H4 (cell line): ENCODE data around the gene C1orf185. TPM values are rescaled to one million over a fixed set of nuclear protein-coding genes. Genes with fewer than 3 reads are reported as not detected.
A peak's percentile ranks its signal among the peaks of the same experiment; 100 is the strongest.
"Not testable (repeated sequence)": the region's sequence is repeated elsewhere in the genome, so short reads cannot be mapped to it uniquely, and the experiment has no call there.

Source experiments
- DNase-seq: peaks from one replicate; pipeline ENCODE4 v3.0.0-alpha.2; 2015; ENCODE audit warnings: low spot score
- total RNA-seq: library from RNA; depleted of rRNA; stranded (reverse); fragments of >200 nt; shearing (Covaris generic); gene quantifications from 2 replicates; pipeline ENCODE4 v1.2.3, GENCODE V29; 2014; rRNA removed

The C1orf185 gene
- not detected in 2 replicates for total RNA-seq

DNA sequence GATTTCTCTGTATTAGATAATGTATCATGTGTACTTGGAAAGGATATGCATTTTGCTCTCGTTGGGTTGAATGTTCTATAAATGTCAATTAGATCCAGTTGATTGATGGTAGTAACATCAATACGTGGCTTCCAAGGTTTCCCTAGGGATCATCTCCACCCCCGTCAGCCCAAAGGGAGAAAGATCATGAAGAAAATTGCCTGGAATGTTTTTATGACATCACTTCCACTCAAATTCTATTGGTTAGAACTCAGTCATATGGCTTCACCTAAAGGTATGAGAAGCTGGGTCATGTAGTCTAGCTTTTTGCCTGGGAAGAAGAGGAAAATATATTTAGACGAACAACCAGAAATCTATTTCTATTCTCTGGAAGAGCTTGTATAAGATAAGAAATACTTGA lies at the start of gene C1orf185:
C1orf185 (plus strand) TSS at position 253 of the 400 bp plus-strand sequence; CDS start at position 259, 6 bp downstream.
- DNase-seq, result no peak

DNA sequence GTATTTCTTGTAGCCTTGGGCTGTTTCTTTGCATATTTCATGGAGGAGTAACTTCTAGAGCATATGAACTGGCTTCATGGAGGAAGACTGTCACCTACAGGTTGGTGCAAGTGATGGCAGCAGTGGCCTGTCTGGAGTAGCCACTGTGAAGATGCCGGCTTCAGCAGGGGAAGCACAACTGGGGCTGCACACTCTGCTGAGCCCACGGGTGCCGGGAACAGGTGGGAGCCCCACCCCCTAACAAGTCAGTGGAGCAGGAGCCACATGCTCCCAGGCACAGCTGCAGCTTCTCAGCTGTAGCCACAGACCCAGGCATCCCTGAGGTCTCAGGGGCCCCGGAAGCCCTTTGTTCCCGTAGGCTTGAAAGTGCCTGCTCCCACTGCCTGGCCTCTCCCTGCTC lies 43.2 kb upstream of the C1orf185 start:
- DNase-seq, result no peak

DNA sequence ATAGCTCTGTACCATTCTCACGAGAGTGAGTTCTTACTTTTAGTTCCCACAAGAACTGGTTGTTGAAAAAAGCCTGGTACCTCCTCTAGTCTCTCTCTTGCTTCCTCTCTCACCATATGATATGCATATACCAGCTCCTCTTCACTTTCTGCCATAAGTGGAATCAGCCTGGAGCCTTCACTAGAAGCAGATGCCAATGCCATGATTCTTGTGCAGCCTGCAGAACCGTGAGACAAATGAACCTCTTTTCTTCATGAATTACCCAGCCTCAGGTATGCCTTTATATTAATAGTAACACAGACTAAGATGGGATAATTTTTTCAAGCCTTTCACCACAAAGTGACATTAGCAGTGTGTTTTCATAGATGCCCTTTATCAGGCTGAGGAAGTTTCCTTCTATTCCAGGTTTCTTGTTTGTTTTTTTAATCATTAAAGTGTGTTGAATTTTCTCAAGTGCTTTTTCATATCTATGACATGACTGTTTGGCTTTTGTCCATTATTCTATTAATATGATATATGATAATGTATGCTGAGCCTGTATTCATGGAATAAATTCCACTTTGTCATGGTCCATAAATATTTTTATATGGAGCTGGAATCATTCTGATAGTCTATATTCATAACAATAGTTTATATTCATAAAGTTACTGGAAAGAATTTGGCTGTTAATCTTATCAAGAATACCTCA lies 40.7 kb upstream of the C1orf185 start:
- no peak for DNase-seq

DNA sequence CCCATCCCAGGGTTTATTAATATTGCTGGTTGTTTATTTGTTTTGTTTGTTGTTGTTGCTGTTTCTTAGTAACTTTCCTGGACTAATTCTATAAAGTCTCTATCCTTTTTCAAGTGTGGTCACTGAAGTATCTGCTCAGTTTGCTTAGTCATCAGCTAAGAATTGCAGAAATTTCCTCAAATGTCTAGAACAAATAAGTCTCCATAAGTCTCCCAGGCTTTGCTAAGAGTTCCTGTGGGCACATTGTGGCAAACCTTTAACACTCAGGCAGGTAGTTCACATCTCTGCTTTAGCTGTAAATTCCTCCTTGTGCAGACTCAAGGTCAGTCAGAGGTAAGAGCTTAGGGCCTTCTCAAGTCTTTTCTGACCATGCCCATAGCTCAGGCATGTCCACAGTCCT lies 38.9 kb upstream of the C1orf185 start:
- peak; percentile 78 for DNase-seq

DNA sequence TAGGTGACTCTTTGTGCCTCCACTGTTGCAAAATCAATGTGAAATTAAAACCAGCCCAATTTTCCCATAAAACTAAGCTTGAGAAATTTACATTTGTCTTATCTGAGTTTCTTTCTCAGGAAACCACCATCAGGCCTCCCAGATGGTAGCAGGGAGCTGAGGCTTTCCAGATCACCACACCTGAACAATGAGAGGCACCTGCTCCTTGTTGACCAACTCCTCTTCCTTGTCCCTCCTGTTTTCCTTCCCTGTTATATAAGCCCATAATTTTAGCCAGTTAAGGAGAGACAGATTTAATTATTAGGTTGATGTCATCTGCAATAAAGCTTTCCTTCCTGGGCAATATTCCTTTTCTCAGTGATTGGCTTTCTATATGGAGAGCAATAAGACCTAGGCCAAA lies 32.0 kb upstream of the C1orf185 start:
- DNase-seq, result no peak

DNA sequence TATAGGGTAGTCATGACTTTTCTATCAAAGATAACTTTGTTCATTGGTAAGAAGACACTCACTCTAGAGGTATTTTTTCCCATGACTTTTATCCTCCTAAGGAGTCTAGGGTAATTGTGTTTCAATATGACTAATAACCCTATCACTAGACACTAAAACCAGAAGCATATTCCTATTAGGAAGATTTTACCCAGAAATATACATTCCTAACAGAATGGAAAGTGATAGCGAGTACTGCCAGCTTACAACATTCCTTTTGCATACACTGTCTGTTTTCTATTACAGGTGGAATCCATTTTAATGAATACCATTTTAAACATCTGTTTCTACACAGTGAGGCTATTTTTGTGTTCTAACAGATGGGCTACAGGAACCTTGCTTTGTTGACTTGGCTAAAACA lies 31.4 kb upstream of the C1orf185 start:
- DNase-seq, result no peak

DNA sequence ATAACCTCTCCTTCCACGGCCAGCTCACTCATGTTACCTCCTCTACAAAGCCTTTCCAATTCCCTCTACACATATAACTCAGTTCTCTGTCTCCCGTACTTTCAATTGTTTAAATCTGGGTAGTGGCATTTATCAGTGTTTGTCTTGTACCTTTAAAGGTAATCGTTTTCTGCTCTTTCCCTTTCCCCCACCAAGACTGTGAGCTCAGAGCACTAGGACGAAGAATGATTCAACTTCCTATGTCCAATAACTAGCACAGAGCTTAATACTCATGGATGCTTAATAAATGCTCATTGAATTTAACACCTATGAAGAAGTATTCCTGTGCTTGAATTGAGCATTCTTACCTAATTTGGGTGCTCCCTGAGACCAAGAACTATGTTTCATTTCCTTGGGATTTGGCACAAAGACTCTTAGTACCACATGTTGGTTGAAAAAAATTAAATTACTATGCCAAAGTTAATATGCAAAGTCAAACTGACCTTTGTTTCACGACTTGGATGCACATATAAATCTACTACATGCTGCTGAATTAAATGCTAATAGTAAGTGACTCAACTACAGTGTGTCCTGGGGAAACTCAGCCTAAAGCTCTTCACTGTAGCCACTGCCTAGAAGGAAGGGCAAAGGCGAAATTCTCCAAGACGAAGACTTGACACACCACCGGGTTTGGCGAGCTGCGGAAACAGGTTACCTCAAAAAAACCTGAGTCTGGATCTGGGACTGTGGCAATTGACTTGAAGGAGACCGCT lies 30.6 kb upstream of the C1orf185 start:
- DNase-seq, result no peak

DNA sequence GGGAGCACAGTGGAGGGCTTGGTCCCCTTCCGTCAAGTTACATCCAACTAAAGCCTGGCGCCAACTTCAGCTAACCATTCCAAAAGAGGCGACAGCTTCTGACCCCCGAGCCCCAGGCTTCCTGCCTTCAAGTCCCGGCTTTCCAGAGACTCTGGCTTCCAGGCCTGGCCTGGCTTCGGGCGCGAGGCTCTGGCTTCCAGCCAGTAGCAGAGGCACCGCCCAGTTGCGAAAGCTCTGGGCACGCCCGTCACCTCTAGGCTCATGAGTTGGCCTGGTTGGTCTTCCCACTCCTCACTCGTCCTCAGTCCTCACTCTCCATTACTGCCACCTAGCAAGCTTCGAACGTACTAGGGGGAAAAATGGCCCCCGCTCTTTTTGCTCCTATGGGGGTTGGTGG lies 30.0 kb upstream of the C1orf185 start:
- no peak for DNase-seq

DNA sequence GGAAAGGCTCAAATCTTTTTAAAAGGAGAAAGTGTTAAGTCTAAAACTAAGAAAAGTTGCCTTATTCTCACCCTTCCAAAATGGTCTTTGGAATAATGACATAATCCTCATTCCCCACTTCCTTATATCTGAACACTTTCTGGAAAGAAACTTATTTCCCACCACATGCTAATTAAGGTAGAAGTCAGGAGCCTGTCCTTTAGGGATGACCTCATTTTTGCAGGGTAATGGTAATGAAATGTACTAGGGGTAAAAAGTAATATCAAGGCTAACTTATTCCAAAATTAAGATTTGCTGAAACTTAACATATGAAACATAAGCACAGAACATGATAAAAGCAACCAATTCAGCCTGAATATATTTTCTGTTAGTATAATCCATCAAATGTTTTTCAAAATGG lies 29.4 kb upstream of the C1orf185 start:
- no peak for DNase-seq

DNA sequence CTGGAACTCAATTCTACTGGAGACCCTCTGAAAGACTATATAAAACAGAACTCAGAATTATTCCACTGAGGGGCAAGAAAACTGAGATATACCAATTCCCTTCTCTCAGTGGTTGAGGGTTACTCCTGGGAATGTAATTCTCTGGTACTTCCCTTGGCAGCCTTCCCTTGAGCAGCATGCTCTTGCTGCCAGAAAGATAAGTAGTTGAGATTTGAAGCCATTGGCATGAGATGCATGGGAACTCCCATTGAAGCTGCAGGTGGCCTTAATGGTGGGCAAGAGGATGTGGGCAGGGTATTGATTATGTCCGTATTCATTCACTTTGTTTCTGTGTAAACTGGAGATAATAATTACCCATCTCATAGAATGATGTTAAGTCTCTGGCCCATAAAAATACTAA lies 28.6 kb upstream of the C1orf185 start:
- no peak for DNase-seq

DNA sequence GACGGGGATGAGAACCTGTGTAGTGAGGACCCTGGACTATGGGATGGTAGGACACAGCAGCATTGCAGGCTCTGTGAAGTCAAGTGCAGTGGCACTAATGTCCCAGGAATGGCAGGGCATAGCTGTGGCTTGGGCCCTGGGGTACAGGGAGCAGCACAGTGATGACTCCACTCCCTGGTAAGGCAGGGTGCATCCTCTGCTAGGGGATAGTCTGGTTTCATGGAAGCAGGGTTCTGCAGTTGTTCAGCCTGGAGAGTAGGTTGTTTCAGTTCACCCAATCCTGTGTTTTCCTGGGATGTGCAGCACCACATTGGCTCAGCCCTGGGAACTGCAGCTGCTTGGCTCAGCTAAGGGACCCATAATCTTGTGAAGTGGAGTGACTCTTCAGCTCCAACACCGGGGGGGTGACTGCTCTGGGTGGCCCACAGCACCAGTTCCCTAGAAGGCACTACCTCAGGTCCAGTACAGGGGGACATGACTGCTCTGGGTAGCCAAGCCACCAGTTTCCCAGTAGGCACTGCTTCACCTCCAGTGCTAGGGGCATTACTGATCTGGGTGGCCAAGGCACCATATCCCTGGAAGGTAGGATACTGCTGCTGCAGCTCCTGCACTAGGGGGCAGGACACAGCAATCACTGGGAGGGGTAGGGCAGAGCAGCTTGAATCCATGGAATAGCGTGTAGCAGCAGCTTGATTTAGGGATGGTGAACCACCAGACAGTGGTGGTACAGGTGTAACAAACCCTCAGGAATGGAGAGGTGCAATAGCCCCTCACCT lies 15.3 kb upstream of the C1orf185 start:
- DNase-seq, result no peak

DNA sequence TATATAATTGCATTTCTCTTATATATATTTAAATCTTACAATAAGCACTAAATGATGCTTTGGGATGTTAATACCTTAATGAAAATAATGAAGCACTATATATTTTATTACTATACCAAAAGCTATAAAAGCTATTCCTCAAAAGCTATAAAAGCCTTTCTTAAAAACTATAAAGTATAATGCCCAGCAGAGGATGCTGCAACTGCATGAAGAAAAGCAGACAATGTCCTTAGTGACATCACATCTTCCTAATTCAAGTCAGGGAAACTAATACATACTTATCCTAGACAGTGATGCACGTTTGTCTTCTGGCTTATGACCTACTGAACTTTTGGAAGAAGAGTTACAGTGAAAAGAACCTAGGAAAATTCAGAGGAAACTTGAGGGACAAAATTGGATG lies 13.6 kb upstream of the C1orf185 start:
- DNase-seq, result no peak

DNA sequence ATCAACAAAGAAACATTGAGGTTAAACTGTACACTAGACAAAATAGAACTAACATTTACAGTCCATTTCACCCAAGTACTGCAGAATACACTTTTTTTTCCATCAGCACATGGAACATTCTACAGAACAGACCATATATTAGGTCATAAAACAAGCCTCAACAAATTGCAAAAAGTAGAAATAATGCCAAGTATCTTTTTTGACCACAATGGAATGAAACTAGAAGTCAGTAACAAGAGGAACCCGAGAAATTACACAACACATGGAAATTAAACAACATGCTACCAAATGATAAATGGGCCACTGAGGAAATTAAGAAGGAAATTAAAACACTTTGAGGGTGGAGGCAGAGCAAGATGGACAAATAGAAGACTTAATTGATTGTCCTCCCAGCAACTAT lies 8.4 kb upstream of the C1orf185 start:
- DNase-seq, result no peak

DNA sequence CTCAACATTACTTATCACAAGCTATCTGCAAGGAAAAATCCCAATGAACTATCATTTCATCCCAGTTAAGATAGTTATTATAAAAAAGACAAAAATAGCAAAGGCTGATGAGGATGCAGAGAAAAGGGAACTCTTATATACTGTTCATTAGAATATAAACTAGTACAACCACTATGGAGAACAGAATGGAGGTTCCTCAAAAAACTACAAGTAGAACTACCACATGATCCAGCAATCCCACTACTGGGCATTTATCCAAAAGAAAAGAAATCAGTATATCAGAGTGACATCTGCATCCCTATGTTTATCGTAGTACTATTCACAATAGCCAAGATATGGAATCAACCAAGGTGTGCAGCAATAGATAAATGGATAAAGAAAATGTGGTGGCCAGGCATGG lies 4.9 kb upstream of the C1orf185 start:
- DNase-seq, result no peak

DNA sequence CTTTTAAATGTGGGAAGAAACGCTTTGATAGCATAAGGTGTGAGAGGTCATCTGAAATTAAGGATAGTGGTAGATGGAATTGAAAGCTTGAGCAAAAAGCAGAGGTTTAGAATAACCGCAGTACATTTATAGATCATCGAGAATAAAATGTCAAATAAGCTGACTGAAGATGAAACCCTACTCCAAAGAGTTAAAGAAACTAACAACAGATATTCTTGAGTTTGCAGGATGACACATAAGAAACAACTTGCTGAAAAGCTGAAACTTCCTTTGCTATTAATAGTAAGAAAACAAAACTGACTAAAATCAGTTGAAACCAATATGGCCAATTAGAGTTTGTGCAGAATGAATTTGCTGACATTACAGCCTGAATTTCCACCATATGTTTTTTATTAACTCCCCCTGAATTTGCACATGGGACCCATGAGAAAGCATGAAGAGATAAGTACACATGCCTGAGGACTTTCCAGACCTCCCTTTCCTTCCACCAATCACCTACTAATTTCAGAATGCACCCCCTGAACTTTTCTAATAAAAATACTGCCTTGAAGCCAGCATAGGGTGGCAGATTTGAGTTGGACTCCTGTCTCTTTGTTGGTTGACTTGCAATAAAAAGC lies 1.7 kb upstream of the C1orf185 start:
- no peak for DNase-seq

DNA sequence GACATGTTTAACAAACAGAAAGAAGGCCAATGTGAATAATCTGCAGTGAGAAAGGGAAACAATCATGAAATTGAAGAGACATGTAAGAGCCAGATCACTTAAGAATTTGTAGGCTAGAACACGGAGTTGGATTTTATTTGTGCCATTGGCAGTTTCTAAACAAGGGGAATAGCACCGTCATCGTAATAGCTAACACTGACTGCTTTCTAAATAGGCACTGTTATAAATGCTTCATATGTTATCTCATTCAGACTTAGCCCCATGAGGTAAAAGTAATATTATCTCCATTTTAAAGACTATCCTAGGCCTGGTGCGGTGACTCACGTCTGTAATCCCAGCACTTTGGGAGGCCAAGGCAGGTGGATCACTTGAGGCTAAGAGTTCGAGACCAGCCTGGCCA lies 12.1 kb downstream of the C1orf185 start:
- no peak for DNase-seq

DNA sequence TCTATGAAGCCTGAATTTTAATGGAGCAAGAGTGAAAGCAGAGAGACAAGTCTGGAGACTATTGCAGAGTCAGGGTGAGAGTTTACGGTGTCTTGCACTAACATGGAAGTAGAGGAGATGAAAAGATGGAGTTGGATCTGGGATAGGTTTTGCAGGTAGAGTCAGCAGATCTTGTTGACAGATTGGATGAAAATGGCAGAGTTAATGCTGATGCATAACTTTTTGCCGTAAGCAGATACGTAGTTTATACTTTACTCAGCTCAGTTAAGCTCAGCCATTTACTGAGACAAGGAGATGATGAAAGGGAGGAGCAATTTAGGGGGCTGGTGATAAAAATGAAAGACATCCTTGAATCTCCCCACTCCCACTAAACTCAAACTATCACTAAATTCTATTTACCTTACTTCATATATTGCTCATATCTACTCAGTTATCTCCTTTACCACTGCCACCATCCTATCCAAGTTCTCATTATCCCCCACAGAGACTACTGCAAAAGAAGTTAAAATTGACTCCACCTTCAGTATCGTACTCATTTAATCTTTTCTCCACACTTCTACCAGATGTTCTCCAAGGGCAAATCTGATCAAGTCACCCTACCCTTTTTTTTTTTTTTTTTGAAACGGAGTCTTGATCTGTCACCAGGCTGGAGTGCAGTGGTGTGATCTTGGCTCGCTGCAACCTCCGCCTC lies 13.8 kb downstream of the C1orf185 start:
- DNase-seq, result no peak

DNA sequence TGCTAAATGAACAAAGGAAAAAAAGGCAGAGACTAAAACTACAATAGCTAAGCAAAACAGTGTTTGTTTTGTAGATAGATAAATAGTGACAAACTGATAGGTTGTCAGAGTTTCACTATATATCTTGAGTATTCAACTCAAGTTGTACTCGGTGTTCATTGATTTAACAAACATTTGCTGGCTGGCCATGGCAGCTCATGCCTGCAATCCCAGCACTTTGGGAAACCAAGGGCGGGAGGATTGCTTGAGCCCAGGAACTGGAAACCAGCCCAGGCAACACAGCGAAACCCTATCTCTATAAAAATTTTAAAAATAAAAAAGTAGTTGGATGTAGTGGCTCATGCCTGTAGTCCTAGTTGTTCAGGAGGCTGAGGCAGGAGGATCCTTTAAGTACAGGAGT lies 17.3 kb downstream of the C1orf185 start:
- no peak for DNase-seq

DNA sequence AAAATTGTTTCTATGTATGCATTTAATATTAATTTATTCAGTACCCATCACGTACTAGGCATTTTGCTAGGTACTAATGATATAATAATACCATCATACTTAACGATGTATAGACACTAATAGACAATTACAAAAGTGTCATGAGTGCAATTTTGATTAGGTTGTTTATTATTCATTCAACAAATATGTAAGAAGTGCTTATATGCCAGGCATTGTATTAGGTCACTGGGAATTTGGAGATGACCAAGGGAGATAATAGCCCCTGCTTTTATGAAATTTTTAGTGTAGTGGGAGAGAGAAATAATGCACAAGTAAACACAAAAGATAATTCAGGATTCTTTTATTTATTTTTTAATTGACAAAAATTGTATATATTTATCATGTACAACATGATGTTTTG lies 18.6 kb downstream of the C1orf185 start:
- DNase-seq, result no peak

DNA sequence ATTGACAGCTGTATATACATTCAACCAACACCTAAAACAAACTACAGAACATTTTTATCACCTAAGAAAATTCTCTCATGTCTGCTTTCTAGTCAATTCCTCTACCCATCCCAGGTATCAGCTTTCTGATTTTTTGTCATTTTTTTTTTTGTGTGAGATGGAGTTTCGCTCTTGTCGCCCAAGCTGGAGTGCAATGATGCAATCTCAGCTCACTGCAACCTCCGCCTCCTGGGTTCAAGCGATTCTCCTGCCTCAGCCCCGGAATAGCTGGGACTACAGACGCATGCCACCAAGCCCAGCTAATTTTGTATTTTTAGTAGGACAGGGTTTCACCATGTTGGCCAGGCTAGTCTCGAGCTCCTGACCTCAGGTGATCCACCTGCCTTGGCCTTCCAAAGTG lies 25.1 kb downstream of the C1orf185 start:
- not testable (repeated sequence) for DNase-seq

DNA sequence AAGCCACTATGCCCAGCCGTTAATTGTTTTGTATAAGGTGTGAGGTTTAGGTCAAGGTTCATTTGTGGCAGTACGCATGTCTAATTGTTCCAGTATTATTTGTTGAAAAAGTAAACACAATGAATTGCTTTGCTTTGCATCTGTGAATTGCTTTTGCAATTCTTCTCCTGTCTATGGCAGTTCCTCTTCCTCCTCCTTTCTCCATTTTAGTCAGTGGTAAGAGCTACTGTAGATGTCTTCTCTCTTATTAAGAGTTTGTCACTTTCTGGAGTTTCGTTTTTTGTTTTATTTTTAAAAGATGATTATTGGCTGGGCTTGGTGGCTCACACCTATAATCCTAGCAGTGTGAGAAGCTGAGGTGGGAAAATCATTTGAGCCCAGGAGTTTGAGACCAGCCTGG lies 29.2 kb downstream of the C1orf185 start:
- no peak for DNase-seq

DNA sequence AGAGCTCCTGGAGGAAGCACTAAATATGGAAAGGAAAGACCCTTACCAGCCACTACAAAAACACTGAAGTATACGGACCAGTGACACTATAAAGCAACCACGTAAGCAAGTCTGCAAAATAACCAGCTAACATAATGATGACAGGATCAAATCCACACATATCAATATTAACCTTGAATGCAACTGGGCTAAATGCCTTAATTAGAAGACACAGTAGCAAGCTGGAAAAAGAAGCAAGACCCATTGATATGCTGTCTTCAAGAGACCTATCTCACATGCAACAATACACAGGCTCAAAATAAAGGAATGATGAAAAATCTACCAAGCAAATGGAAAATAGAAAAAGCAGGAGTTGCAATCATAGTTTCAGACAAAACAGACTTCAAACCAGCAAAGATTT lies 31.0 kb downstream of the C1orf185 start:
- DNase-seq, result no peak
